GM21619 (cell line): Measurements from ENCODE around the gene ATAD3C.
"Not testable (repeated sequence)": the region's sequence is repeated elsewhere in the genome, so short reads cannot be mapped to it uniquely, and the experiment has no call there.

ENCODE experiments used
- ATAC-seq: cut with Tn5 transposase; IDR thresholded peaks from one replicate; pipeline ENCODE4 v1.9.1; 2021; ENCODE audit not compliant: unreplicated experiment

The ATAD3C gene

GRCh38 chr1:1470626-1471388 is 21.3 kb downstream of the ATAD3C start:
- no peak for ATAC-seq

- ATAC-seq: peak; percentile 93
Observed at GRCh38 chr1:1471389-1472052, 22.0 kb downstream of the ATAD3C start, which contains the start of gene ATAD3B. Gene ATAD3B, plus strand, starts transcription at chr1:1471765. Its CDS starts 120 bp downstream, at chr1:1471885.

DNA sequence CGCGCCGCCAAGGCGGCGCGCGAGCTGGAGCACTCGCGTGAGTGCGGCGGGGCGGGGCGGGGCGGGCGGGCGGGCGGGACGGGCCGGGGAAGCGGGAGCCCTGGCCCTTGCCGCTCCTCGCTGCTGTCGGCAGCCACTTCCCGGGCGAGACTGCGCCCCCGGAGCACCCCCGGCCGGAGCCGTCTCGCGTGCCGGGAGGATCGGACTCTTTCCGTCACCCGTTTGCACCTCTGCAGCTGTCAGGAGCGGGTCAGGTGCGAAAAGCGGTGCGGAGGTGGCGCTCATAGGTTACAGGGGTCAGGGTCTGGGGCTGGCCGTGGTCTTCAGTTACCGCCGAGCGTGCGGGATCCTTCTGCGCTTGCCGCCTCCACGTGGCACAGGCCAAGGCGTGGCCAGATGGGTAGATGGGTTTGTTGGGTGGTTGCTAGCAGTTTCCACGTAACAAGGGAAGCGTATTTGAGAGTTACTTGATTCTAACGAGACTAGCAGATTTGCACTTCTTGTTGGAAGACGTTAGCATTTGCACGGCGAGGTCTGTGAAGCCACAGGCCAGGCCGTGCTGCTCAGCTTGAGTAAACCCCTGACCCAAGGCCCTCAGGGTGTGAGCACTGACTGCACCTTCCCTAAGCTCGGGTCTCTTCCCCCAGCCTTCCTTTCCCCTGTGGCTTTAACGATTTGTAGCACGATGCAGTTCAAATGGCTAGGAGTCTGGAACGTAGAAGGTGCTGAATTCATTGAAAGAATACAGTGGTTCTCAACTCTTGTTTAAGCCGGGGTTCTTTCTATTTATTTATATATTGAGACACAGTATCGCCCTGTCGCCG is 22.8 kb downstream of the ATAD3C start:
- ATAC-seq: peak; percentile 18

DNA sequence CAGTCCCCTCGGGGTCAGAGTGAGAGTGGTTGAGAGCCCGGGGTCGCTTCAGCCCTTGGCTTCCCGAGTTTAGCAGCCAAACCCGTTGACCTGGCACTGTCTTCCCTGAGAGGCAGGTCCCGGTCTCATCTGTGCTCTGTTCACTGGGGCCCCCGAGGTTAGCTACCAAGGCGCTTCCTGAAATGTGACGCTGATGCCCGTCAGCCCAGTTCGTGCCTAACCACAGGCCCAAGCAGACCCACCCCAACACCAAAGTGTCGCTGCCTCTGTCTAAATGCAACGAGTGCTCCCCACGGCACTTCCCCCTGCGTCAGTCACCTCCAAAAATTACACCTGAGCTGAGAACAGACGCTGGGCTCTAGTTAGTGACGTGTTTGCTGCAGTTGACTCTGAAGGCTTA is 26.5 kb downstream of the ATAD3C start:
- ATAC-seq: not testable (repeated sequence)

GRCh38 chr1:1477206-1477605 is 27.7 kb downstream of the ATAD3C start:
- ATAC-seq: no peak

DNA sequence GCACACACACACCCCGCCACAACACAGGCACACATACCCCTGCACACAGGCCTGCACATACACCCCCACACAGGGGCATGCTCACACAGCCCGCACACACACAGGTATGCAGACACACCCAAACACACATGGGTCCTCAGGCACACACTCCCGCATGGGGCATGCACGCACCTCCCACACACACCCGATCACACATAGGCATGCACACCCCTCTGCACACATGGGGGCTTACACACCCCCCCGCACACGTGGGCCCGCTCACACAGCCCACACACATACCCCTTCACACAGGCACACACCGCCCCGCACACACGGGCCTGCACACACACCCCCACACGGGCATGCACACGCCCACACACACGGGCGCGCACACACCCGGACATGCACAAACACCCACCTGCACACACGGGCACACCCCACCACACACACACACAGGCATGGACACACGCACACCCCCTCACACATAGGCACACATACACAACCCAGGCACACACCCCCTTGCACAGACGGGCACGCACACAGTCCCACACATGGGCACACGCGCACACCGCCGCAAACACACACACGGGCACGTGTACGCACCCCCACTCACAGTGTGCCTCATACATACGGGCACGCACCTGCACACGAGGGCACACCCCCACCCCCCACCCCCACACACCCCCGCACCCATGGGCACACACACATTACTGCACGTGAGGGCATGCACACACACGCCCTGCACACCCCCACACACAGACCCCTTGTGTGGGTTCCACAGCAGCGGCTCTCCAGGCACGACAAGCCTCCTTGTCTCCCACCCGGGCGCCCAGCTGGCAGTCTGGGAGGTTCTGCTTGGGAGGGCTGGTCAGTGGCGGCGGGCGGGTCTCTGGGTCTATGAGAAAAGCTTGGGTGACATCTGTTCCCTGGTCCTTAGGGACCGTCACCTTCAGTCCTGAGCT is 30.3 kb downstream of the ATAD3C start:
- no peak for ATAC-seq

DNA sequence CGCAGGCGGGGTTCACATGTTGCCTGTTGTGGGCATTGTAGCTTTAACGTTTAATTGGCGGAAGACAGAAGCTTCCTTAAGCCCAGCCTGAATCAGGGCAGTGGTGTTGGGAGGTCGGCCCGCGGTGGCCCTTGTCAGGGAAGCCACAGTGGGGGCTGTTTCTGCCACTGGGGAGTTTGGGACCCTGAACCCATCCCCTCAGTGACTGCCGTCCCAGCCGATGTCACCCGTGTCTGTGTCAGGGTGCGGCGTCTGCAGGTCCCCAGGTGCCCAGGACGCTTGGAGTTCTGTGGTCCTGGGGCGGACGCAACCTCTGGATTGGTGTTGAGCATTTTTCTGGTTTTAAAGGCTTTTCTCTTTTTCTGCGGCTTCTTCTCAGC is 31.0 kb downstream of the ATAD3C start:
- not testable (repeated sequence) for ATAC-seq

DNA sequence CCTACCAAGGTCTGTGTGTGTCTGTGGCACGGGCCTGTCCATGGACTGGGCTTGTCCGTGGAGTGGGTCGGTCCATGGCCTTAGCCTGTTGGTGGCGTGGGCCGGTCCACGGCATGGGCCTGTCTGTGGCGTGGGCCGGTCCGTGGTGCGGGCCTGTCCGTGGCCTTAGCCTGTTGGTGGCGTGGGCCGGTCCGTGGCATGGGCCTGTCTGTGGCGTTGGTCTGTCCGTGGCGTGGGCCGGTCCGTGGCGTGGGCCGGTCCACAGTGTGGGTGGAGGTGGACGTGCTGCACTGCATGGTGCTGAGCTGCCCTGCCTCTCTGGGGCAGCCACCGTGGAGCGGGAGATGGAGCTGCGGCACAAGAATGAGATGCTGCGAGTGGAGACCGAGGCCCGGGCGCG is 32.3 kb downstream of the ATAD3C start:
- ATAC-seq: not testable (repeated sequence)

GRCh38 chr1:1482856-1483255 is 33.4 kb downstream of the ATAD3C start:
- ATAC-seq: no peak

DNA sequence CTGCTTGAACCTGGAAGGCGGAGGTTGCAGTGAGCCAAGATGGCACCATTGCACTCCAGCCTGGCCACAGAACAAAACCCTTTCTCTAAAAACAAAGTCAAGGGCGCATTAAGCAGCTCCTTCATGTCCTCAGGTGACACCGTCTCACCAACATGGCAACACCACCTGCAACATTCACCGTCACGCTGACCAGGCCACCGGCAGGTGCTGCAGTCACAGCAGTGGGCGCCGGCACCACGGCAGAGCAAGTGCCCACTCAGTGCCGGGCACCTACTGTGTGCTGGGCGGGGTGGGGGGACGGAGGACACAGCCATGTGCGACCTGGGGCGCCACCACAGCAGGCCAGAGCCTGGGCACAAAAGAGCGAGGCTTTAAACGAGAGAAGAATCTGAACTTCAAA is 34.2 kb downstream of the ATAD3C start:
- no peak for ATAC-seq

DNA sequence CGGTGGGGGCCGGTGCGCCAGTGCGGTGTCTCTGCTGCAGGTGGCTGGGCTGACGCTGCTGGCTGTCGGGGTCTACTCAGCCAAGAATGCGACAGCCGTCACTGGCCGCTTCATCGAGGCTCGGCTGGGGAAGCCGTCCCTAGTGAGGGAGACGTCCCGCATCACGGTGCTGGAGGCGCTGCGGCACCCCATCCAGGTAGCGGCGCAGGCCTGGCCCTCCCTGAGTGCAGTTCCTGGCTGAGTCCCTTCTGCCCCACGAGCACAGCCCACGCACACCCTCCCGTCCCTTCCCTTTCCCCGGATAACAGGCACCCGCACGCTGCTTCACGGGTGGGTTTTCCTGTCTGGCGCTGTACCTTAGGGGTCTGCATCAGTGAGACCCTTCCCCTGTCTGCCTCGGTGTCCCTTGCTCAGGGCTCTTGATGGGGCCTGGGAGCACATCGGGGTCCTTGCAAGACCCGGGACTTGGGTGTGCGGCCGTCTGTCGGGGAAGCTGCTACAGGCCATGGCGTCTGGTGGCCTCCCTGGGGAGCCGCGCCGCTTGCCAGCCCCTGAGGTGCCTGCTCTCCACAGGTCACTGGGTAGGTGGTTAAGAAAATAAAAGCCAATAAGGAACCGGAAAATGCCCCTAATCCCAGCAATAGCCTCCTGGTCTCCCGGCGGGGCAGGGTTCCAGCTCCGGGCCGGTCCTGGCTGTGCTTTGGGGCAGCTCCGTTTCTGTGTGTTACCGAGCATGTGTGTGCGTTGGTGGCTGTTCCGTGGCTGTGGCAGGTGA is 35.7 kb downstream of the ATAD3C start:
- not testable (repeated sequence) for ATAC-seq

DNA sequence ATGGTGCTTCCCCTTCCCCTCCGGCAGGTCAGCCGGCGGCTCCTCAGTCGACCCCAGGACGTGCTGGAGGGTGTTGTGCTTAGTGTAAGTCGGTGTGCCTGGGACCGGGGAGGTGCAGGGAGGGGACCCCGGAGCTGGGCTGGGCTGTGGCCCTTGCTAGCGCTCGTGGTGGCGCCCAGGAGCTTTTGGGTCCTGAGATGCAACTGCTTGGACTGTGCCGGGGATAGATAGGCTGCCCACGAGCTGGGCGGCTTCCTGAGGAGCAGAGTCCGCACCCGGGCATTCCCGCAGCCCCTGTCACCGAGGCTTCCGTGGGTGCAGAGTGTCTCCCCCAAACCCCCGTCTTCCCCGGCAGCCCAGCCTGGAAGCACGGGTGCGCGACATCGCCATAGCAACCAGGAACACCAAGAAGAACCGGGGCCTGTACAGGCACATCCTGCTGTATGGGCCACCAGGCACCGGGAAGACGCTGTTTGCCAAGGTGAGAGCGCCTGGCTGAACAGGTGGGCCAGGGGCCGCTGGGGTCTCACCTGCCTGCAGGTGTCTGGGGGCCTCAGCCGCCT is 36.3 kb downstream of the ATAD3C start:
- not testable (repeated sequence) for ATAC-seq

DNA sequence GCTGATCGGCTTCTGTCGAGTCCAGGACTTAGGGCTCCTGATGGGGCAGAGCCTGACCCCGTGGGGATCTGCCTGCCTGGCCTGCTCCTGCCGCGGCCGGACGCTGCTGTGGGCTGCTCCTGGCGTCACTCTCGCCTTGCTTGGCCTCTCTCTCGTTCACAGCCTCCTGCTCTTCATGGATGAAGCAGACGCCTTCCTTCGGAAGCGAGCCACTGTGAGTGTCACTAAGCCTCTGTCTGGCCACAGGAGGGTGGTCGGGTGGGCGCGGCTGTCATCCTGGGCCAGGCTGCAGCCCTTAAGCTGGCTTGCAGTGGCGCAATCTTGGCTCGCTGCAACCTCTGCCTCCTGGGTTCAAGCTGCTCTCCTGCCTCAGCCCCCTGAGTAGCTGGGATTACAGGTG is 38.2 kb downstream of the ATAD3C start:
- no peak for ATAC-seq

- no peak for ATAC-seq
Observed at GRCh38 chr1:1489231-1489630, 39.7 kb downstream of the ATAD3C start.

DNA sequence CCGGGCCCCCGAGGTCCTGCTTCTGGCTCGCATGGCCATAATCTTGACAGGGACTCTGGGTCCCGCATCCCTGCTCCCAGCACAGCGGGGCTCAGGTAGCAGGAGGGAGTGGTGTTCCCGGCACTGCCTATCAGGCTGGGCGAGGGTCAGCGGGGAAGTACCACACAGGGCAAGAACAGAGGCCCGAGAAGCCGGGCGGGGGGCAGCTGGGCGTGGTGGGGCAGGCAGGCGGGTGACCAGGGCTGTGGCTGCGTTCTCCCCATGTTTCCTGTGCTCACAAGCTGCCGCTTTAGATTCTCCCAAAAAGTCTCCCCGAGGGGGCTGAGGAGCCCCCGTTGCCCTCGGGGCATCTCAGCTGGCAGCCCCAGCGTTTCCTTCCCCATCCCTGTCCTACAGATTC is 40.4 kb downstream of the ATAD3C start:
- no peak for ATAC-seq

DNA sequence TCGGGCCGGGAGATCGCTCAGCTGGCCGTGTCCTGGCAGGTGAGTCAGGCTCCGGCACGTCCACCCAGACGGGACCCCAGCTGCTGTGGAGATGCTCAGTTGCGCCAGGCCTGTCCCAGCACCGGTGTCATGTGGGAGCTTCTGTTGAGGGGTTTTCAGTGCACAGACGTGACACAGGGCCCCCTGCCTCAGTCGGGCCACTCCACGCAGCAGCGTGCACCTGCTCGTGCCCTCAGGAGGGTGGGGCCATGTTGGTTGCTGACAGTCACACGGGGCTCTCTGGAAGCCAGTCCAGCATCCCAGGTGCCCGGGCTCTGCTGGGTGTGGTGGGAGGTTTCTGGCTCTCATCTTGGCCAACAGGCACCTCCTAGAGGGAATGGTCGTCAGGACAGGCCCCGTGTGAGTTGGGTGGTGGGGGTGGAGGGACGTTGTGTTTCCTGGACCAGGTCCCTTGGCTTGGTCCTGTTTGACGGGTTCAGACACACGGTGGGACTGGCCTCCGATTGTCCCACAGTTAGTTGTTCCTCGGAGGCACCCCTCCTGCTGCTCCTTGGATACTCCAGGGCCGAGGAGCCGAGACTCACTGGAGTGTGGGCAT is 41.2 kb downstream of the ATAD3C start:
- no peak for ATAC-seq

- no peak for ATAC-seq
Observed at GRCh38 chr1:1491601-1492000, 42.1 kb downstream of the ATAD3C start.

GRCh38 chr1:1494311-1494710 is 44.8 kb downstream of the ATAD3C start:
- ATAC-seq: not testable (repeated sequence)

DNA sequence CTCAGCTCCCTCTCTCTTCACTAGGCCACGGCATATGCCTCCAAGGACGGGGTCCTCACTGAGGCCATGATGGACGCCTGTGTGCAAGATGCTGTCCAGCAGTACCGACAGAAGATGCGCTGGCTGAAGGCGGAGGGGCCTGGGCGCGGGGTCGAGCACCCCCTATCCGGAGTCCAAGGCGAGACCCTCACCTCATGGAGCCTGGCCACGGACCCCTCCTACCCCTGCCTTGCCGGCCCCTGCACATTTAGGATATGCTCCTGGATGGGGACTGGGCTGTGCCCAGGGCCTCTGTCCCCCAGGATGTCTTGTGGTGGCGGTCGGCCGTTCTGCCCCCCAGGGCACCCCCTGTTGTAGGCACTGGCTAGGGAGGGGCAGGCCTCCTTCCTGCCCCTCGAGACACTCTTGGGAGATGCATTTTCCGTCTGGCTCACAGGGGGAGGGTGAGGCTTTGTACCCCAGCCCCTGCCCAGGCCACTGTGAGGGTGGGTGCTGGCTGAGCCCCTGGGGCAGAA is 46.0 kb downstream of the ATAD3C start:
- ATAC-seq: not testable (repeated sequence)
